Thyroid gland (tissue), 4 donors: ENCODE data around the gene C1orf122.

Experiments
- CTCF ChIP-seq, 6 experiments: fragments of 200-600 bp in 3 of 6; fragments of 450-650 bp in 3 of 6; sonication (generic) in 3 of 6; IDR thresholded peaks; one replicate each; pipeline ENCODE4 v1.5.1; 2016 to 2019; ENCODE audit warnings: antibody characterized with exemption in 6 of 6, mild to moderate bottlenecking in 2 of 6, inconsistent platforms in 1 of 6, moderate library complexity in 1 of 6
- POLR2A ChIP-seq, 2 donors: fragments of 450-650 bp; IDR thresholded peaks; one replicate each; pipeline ENCODE4 v1.6.1; 2017; ENCODE audit warnings: antibody characterized with exemption in 2 of 2, mild to moderate bottlenecking in 2 of 2, moderate library complexity in 1 of 2

GRCh38 chr1:37764888-37765441 is 42.6 kb upstream of the C1orf122 start, which contains the start of gene EPHA10:
- TF ChIP-seq POLR2A (IDR thresholded peaks at IDR 0.05): no peak
- no peak for TF ChIP-seq CTCF (IDR thresholded peaks at IDR 0.05)
